GM12892 (cell line): ENCODE measurements around the gene BCAN.

Experiments used
- POLR2A ChIP-seq: IDR thresholded peaks from 2 replicates; pipeline ENCODE4 v1.6.1; 2011; ENCODE audit warnings: low read depth, low read length, control low read depth
- POLR2AphosphoS5 ChIP-seq: IDR thresholded peaks from 2 replicates; pipeline ENCODE4 v1.6.1; 2011; ENCODE audit warnings: low read depth, low read length, control low read depth

GRCh38 chr1:156608981-156609380 lies 32.9 kb upstream of the BCAN start:
- no peak for TF ChIP-seq POLR2AphosphoS5
- TF ChIP-seq POLR2A = no peak
